GM12801 (cell line): ENCODE results near the gene DGCR8.

Source experiments
- TF ChIP-seq, protein P1 (sequence below): IDR thresholded peaks from one replicate; pipeline ENCODE4 v1.5.1; 2011; ENCODE audit warnings: control low read depth; ENCODE audit not compliant: insufficient read length; ENCODE audit errors: extremely low read depth

DGCR8 gene

DNA sequence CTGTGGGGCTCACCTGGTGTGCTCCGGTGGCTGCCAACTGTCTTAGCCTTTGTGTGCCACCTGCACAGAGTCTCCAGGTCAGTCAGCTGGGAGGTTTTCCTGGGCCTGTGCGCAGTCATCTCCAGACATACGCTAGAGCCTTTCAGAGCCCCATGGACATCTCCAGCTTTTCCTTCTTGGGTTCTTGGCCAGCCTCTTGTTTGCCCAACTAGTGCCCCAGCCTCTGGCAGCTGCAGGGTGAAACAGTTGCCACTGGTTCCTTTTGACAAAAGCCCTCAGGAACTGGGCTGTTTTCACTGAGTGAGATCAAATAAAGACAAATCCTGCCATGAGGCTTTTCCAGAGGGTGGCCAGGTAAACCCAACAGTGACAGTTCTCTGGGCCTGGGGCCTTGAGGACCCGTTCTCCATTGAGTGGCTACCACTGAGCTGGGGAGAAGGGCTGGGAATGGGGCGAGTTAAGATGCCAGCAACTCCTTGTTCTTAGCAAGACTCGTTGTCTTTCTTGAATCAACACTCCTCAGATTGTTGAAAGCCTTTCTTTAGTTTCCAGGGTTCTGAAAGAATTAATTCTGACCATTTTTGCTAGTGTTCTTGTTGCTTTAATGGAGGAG, 19.2 kb downstream of the DGCR8 start:
- TF ChIP-seq, protein P1, sequence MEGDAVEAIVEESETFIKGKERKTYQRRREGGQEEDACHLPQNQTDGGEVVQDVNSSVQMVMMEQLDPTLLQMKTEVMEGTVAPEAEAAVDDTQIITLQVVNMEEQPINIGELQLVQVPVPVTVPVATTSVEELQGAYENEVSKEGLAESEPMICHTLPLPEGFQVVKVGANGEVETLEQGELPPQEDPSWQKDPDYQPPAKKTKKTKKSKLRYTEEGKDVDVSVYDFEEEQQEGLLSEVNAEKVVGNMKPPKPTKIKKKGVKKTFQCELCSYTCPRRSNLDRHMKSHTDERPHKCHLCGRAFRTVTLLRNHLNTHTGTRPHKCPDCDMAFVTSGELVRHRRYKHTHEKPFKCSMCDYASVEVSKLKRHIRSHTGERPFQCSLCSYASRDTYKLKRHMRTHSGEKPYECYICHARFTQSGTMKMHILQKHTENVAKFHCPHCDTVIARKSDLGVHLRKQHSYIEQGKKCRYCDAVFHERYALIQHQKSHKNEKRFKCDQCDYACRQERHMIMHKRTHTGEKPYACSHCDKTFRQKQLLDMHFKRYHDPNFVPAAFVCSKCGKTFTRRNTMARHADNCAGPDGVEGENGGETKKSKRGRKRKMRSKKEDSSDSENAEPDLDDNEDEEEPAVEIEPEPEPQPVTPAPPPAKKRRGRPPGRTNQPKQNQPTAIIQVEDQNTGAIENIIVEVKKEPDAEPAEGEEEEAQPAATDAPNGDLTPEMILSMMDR, result no peak

DNA sequence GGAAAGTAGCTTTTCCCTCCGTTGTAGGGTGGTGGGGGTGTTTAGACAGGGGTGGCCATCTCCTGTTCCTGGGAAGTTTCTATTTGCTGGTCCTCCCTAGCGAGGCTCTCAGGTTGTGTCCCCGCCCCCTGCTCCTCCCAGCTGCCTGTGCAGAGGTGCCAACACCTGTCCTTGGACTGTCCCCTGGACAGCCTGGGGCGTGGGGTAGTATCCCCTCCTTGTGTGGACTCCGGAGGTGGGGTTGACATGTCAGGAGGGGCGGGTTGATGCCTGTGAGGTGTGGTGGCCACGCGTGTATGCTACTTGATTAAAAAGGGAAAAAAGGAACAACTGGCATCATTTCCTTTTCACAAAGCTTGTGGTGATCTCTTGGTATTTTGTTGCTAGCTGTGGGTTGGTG, 21.6 kb downstream of the DGCR8 start:
- TF ChIP-seq, protein P1, result no peak

DNA sequence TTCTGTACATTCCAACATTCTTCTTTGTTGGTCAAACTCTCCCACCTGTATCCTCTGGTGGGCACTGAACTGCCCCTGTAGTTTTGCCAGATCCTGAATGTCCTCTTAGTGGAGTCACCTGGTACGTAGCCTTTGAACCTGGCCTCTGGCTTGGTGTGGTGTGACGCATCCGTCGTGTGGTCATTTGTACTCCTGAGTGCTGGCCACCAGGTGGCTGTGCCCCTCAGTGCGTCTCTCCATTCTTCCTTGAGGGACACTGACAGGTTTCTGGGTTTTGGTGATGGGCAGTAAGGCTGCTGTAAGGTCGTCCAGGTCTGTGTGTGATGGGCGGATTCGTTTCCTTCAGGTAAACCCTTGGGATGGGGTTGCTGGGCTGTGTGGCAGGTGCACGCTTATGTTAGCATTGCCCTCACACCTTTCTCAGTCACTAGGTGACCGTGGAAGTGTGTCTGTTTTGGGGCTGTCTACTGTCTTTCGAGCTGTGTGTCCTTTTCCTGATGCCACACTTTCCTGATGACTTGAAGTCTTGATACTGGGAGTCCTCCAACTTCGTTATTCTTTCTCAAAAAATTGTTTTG, 22.3 kb downstream of the DGCR8 start:
- TF ChIP-seq, protein P1, result no peak

DNA sequence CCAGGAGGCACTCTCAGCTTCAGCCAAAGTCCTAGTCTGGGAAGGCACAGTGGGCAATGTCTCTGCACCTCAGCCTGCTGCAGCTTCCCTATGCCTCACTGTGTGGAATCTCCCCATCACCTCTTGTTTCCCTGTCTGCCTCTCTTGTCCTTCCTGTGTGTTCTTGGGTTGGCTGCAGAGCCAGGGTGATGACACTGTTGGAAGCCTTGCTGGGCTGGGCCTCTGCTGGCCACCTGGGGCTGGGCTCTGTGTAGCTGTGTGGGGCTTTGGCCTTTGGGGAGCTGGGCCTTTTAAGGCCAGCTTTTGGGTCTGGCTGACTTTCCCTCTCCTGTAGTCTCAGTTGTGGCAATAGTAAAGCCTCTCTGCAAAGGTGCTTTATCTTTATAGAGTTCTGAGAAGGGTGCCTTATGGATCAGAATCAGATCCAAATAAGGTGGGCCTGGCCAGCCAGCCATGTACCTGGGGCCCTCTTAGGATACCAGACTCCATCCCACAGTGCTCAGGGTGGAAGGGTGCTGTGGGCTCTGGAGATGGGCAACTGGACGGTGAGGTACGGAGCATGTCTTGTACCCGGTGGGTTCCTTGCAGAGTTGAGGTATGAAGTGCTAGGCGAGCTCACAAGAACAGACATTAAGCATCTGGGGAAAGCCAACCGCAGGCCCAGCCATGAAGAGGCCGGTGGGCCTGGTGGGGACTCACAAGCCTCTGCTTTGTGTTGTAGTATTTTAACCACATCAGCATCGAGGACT, 25.6 kb downstream of the DGCR8 start:
- TF ChIP-seq, protein P1, result no peak

DNA sequence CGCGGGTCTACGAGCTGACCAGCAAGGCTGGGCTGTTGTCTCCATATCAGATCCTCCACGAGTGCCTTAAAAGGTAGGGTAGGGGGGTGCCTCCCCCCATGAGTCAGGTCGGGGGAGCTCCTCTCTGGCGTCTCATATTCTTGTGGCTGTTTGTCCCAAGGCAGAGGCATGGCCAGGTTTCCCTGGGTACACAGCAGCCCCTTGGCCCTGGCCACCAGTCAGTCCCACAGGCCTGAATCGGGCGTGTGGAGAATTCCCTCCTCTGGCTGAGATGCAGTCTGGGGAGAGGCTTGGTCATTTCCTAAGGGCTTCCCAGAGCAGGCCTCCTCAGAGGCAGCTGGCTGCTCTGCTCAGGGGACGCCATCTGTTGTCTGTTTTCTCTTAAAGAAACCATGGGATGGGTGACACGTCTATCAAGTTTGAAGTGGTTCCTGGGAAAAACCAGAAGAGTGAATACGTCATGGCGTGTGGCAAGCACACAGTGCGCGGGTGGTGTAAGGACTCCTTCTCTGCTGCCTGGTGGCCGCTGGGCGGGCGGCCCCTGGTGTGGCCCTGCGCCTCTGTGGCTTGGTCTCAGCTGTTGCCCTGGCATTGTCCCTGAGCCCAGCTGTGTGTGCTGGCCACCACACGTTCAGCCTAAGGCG, 26.3 kb downstream of the DGCR8 start:
- TF ChIP-seq, protein P1, result no peak

DNA sequence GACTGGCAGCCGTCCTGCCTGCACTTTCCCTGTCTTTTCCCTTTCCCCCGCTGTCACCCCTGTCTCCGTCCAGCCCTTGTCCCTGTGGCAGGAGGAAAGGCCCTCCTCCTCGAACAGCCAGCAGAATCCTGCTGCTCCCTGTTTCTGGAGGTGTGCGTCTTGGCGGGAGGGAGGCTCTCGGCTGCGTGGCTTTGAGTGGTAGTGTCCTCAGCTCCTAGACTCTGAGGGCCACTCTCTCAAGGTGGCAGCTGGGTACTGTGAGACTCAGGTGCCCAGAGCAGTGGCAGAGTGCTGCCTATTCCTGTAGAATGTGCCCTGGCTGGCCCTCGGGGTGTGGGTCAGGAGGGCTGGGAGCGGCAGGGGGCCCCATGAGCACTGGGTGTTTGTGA, 26.8 kb downstream of the DGCR8 start:
- TF ChIP-seq, protein P1, result no peak

DNA sequence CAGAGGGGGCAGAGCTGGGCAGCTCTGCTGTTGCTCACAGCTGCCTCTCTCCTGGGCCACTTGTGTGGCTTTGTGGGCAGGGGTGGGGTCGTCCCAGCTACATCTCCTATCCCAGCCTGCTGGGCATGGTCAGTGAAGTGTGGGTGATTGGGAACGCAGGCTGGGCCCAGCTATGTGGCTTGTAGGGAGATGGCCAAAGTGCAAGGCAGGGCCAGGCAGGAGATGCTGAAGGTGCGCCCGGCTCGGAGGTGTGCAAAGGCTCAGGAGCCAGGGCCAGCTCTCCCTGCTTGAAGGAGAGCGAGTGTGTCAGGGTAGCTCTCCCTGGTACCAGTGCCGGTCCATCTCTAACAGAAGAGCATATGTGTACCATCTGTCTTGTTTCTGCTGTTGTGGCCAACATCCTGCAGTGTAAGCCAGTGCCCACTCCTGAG, 27.4 kb downstream of the DGCR8 start:
- TF ChIP-seq, protein P1, result no peak
